Esophagus muscularis mucosa (tissue), 3 donors: ENCODE results near the gene SPDYE6.

Experiments
- CTCF ChIP-seq, 3 experiments: fragments of 200-600 bp in 2 of 3; fragments of 450-650 bp in 1 of 3; sonication (generic) in 2 of 3; IDR thresholded peaks; one replicate each; pipeline ENCODE4 v1.5.1; 2017 to 2019; ENCODE audit warnings: antibody characterized with exemption in 3 of 3, mild to moderate bottlenecking in 2 of 3, moderate library complexity in 1 of 3
- POLR2AphosphoS5 ChIP-seq, 2 donors: sonication (generic); formaldehyde crosslinking; IDR thresholded peaks; one replicate each; pipeline ENCODE4 v1.6.1; 2017; ENCODE audit warnings: antibody characterized with exemption in 2 of 2

- TF ChIP-seq CTCF (IDR thresholded peaks at IDR 0.05) (no peak), POLR2AphosphoS5 (IDR thresholded peaks at IDR 0.05) (no peak)
Observed at GRCh38 chr7:102303669-102304422, 52.4 kb downstream of the SPDYE6 start.
